GM12878 (cell line): ENCODE measurements around the gene LRRC41. TPM values are rescaled to one million over a fixed set of nuclear protein-coding genes. Genes with fewer than 3 reads are reported as not detected.

Experiments used
- BACH1 ChIP-seq: fragments of 450-650 bp; IDR thresholded peaks from 2 replicates; pipeline ENCODE4 v1.6.1; 2017; ENCODE audit warnings: mild to moderate bottlenecking, borderline replicate concordance
- CEBPZ ChIP-seq: fragments of 150-350 bp; IDR thresholded peaks from 2 replicates; pipeline ENCODE4 v1.6.1; 2016; ENCODE audit warnings: low read depth, low read length
- CHD1 ChIP-seq: IDR thresholded peaks from 2 replicates; pipeline ENCODE4 v1.6.1; 2012; ENCODE audit warnings: low read depth, low read length, improper control_type of control experiment
- FOXM1 ChIP-seq: IDR thresholded peaks from 2 replicates; pipeline ENCODE4 v1.6.1; 2012; ENCODE audit warnings: low read depth, mild to moderate bottlenecking, inconsistent platforms, low read length, moderate library complexity
- IRF4 ChIP-seq: IDR thresholded peaks from 2 replicates; pipeline ENCODE4 v1.6.1; 2011; ENCODE audit warnings: low read depth, low read length
- NBN ChIP-seq: fragments of 450-650 bp; IDR thresholded peaks from 2 replicates; pipeline ENCODE4 v1.6.1; 2016
- NFYA ChIP-seq: IDR thresholded peaks from 2 replicates; pipeline ENCODE4 v1.6.1; 2011; ENCODE audit warnings: low read depth, mild to moderate bottlenecking, low read length, improper control_type of control experiment, borderline replicate concordance
- NR2C1 ChIP-seq: fragments of 450-650 bp; IDR thresholded peaks from 2 replicates; pipeline ENCODE4 v1.6.1; 2017; ENCODE audit warnings: antibody characterized with exemption, mild to moderate bottlenecking, moderate library complexity
- PBX3 ChIP-seq: IDR thresholded peaks from 2 replicates; pipeline ENCODE4 v1.6.1; 2011; ENCODE audit warnings: mild to moderate bottlenecking, low read depth, low read length, moderate library complexity; ENCODE audit not compliant: insufficient replicate concordance
- POLR2AphosphoS2 ChIP-seq: IDR thresholded peaks from 2 replicates; pipeline ENCODE4 v1.6.1; 2011; ENCODE audit warnings: low read depth, mild to moderate bottlenecking, low read length, improper control_type of control experiment, moderate library complexity
- POLR2AphosphoS5 ChIP-seq: IDR thresholded peaks from 2 replicates; pipeline ENCODE4 v1.6.1; 2011; ENCODE audit warnings: mild to moderate bottlenecking, low read length, inconsistent platforms
- RCOR1 ChIP-seq: conservative IDR thresholded peaks from 2 replicates; pipeline ENCODE4 v1.6.1; 2012; ENCODE audit warnings: low read depth, low read length, improper control_type of control experiment
- RELA ChIP-seq: fragments of 450-650 bp; IDR thresholded peaks from 2 replicates; pipeline ENCODE4 v1.8.0; 2014; ENCODE audit warnings: borderline replicate concordance; ENCODE audit not compliant: partially characterized antibody
- SIN3A ChIP-seq: IDR thresholded peaks from 2 replicates; pipeline ENCODE4 v1.6.1; 2012; ENCODE audit warnings: low read depth, low read length, improper control_type of control experiment
- SMARCA5 ChIP-seq: fragments of 450-650 bp; IDR thresholded peaks from 2 replicates; pipeline ENCODE4 v1.6.1; 2017; ENCODE audit warnings: mild to moderate bottlenecking
- SRF ChIP-seq, 2 experiments: IDR thresholded peaks; 2 replicates each; pipeline ENCODE4 v1.6.1; 2011; ENCODE audit warnings: low read depth in 2 of 2, low read length in 2 of 2, mild to moderate bottlenecking in 1 of 2, moderate library complexity in 1 of 2
- ZBTB11 ChIP-seq: fragments of 450-650 bp; formaldehyde crosslinking; IDR thresholded peaks from 2 replicates; pipeline ENCODE4 v1.5.0; 2022; ENCODE audit warnings: mild to moderate bottlenecking, missing genetic modification characterization
- polyA plus RNA-seq, 11 experiments: library from polyadenylated mRNA; depleted of rRNA in 4 of 11; unstranded in 6 of 11; stranded (reverse) in 5 of 11; fragments of >200 nt; fragmentation: Nextera tagmentation in 4 of 11; fragmentation: Illumina TruSeq in 1 of 11; extraction: Ambion mirVana in 4 of 11; extraction: Trizol in 1 of 11; gene quantifications; 1 replicate in 1 of 11; 2 replicates in 10 of 11; pipeline versions ENCODE4 v1.2.1 to v1.2.3, GENCODE V29; 2011 to 2016; ENCODE audit warnings: inconsistent platforms in 2 of 11, missing spikeins in 2 of 11, low read depth in 1 of 11
- total RNA-seq, 4 experiments: library from RNA; depleted of rRNA in 3 of 4; stranded (reverse); fragments of >200 nt in 3 of 4; fragmentation: Illumina TruSeq in 1 of 4; extraction: Trizol in 1 of 4; gene quantifications; 2 replicates each; pipeline versions ENCODE4 v1.2.1 to v1.2.3, GENCODE V29; 2013 to 2021

Gene LRRC41
- total and polyA plus RNA-seq, 10 of the 15 experiments (the other 5 are each of a cell fraction or from before 2014, with no cell fraction given), result 12.0 to 79.9 (median 48.5) TPM

GRCh38 chr1:46247436-46248121, 55.8 kb downstream of the LRRC41 start, which contains the start of gene RAD54L (continued):
- TF ChIP-seq ZBTB11 (CRISPR knock-in tag) (no peak), PBX3 (peak; percentile 20), CHD1 (no peak), NFYA (peak; percentile 61; the same call in 1 of the 2 replicates), BACH1 (0 out of 2 replicates have a peak, but pooled peaks have one; percentile 28), RCOR1 (no peak), IRF4 (no peak), SIN3A (peak; percentile 100), FOXM1 (peak; percentile 73; the same call in 1 of the 2 replicates), NBN (peak; percentile 26), NR2C1 (peak; percentile 89), CEBPZ (peak; percentile 71), POLR2AphosphoS2 (peak; percentile 75; the same call in 1 of the 2 replicates), SRF (IDR thresholded peaks at IDR 0.05; ENCODE audit: low read depth in 2 of 2, low read length in 2 of 2) (peak; percentile 92 to 99), SMARCA5 (no peak), POLR2AphosphoS5 (peak; percentile 83), RELA (peak; percentile 88)
- TF ChIP-seq, all 136 proteins: peak for 62
